NCI-H2196 treated with DMSO at 0.1 percent for 48 hours (cell line): ENCODE data around the gene PDGFA.

Source experiments
- DNase-seq: peaks from one replicate; lab custom pipeline; 2025; ENCODE audit not compliant: unreplicated experiment; lab: John Stamatoyannopoulos, UW

PDGFA gene

GRCh38 chr7:517774-518629 lies 1.6 kb downstream of the PDGFA start:
- DNase-seq, result no peak

DNA sequence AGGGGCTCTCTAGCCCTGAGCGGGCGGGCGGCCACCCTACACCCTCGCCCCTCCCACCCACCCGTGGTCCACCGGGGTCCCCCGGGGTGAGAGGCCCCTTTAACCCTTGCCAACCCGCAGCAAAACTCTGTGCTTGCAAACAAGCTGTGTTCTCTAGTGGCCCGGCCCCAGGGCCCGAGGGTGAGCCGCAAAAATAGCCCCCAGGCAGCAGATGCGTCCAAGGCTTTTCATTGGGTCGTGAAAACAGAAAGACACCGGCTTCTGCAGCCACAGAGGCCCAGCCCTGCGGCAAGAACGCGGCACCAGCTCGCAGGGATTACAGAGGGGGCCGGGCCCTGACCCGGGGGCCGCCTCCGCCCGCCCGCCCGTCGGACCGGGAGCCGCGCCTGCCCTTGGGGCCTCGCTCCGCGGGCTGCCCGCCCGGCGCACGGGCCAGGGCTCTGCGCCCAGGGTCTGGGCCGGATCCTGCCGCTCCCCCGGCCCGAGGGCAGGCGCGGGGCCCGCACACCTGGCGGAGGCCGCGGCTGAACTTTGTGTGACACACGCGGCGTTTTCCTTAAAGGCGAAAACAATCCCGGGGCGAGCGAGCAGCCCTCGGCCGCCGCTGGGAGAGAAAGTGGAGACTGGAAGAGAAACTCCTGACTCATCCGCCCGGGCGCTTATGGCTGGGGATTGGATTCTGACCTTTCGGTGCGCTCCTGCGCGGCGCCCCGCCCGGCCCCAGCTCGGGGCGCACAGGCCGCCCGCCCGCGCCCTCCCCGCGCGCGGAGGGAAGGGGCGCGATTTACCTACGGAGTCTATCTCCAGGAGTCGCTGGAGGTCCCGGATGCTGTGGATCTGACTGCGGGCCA lies 2.8 kb downstream of the PDGFA start:
- no peak for DNase-seq

GRCh38 chr7:516216-516605 lies 3.4 kb downstream of the PDGFA start:
- no peak for DNase-seq

DNA sequence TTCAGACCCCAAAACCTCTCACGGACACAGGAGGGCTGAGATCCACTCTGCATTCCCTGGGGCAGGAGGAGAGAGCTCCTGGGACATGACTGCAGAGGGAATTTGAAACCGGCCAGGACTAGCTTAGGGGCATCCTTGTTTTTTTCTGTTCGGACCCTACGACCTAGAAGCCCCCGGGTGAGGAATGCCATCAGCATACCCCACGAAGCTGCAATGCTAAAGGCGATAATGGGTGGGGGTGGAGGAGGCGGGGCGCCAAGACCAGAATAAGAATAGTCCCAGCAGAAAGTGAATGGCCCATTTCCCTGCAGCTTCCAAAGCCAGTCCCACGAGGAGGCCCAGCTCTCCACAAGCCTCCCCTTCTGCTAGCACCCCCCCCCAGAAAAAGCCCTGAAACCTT lies 4.0 kb downstream of the PDGFA start:
- DNase-seq, result no peak

- no peak for DNase-seq
Observed at GRCh38 chr7:514651-515598, 4.7 kb downstream of the PDGFA start.

DNA sequence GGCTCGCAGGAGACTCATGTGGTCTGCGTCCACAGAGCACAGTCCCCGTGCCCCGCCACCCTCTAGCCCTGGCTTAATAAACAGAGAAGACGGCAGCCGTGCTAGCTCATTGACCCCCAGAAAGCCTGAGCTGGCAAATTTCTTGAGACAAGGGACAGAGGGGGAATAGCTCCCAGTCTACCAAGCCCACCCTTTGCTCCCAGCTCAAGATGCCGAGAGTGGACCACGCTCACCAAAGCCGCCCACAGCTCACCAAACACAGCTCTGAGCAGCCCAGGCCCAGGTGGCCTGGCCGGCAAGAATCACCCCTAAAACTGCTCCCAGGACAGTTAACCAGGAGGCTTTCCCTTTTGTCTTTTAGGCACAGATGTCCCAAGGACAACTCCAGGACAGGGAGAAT lies 5.4 kb downstream of the PDGFA start:
- DNase-seq, result no peak

GRCh38 chr7:513521-514166 lies 6.0 kb downstream of the PDGFA start:
- DNase-seq, result no peak

GRCh38 chr7:512541-513311 lies 6.9 kb downstream of the PDGFA start:
- DNase-seq, result peak; percentile 49

DNA sequence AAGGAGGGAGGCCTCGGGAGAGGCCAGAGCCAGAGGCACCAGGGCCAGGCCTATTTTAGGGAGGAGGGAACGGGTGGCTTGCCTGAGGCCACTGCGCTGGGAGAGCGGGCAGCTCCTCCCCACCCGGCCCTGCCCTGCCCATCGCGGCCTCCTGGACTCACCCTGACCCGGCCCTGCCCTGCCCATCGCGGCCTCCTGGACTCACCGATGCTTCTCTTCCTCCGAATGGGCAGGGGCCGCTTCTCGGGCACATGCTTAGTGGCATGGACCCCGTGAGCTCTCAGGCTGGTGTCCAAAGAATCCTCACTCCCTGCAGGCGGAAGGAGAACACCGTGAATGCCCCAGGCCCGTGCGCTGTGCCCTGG lies 7.5 kb downstream of the PDGFA start:
- no peak for DNase-seq

- DNase-seq, result no peak
Observed at GRCh38 chr7:511476-512145, 8.0 kb downstream of the PDGFA start.

- no peak for DNase-seq
Observed at GRCh38 chr7:510782-511281, 8.8 kb downstream of the PDGFA start.

- DNase-seq, result no peak
Observed at GRCh38 chr7:510131-510481, 9.5 kb downstream of the PDGFA start.

DNA sequence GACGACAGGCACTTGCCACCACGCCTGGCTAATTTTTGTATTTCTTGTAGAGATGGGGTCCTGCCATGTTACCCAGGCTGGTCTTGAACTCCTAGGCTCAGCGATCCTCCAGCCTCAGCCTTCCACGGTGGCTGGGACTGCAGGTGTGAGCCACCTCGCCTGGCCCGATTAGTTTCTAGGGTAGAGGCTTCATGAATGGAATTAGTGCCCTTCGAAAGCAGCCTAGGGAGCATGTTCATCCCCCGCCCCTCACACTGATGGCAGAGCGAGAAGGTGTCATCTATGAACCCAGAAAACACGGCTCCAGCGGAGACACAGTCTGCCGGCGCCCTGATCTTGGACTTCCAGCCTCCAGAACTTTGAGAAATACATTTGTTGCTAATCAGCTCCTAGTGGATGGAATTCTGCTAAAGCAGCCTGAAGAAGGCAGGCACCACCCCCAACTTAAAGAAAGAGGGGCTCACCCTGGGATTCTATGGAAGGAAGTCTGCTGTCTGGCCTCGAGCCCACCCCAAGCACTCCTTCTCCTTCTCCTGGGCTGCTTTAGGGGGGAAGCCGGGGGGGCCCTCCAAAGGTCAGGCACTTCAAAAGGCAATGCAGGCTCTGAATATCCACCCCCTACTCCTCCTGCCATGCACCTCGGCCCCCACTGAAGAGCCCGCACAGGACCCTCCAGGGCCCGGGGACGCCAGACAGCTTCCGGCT lies 10.1 kb downstream of the PDGFA start:
- DNase-seq, result no peak

- DNase-seq, result no peak
Observed at GRCh38 chr7:508461-509170, 11.0 kb downstream of the PDGFA start.

- DNase-seq, result no peak
Observed at GRCh38 chr7:507623-508300, 11.9 kb downstream of the PDGFA start.

- DNase-seq, result no peak
Observed at GRCh38 chr7:506921-507622, 12.6 kb downstream of the PDGFA start.

GRCh38 chr7:506391-506831 lies 13.2 kb downstream of the PDGFA start:
- no peak for DNase-seq
